ENCODE data around the gene NOTCH3.

Gene NOTCH3

DNA sequence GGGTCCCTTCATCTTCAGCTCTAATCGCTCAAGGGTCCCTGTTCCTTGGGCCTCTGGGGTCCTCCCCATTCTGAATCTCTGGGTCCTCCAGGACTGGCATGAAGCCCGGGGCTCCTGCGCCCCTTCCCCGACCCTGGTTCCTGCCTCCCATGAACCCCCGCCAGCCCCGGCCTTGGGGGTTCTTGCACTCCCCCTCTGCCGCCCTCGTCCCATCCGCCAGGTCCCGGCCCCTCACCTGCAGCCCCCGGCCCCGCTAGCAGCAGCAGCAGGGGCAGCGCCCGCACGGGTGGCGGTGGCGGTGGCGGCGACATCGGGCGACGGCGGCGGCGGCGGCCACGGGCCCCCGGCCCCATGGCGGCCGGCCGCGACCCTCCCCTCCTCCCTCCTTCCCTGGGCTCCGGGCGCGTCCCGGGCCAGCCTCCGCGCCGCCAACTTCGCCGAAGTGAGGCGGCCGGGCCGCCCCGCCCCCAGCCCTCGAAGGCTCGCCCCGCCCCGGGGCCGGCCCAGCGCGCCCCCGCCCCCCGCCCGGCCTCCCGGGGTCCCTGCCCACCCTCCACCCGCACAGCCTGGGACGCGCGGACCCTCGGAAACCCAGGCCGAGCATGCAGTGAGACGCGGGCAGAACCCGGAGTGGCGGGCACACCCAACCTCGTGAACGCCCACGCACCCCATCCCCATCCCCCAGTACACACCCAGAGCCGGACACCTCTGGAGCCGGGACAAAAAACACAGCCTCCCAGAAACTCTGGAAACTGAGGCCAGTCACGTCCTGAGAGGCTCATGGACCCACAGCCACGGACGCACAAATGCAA lies at the start of gene NOTCH3:
Gene NOTCH3 (minus strand): TSS at position 443 of the 812 bp plus-strand sequence. CDS start 90 bp downstream, at position 353.
- in situ Hi-C loops (cut with HindIII; ENCODE audit: low sequenced_read_pairs): no loop called here

DNA sequence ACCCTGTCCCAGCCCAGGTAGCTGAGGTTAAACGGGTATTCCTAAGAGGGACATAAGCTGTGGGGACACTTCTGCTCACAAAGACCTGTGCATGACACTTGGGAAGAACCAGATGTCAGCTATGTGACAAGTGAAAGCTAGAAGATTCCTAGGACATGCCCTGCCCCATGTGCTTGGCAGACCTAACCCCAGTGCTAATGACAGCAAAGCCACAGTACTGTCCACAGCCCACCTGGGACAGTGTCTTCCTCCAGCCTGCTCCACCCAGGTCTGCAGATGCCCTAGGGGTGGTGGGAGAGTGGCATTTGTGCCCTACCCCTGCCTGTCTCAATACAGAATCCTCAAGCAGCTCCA lies 49.8 kb upstream of the NOTCH3 start:
- in situ Hi-C loops (cut with HindIII; ENCODE audit: low sequenced_read_pairs): no loop called here

DNA sequence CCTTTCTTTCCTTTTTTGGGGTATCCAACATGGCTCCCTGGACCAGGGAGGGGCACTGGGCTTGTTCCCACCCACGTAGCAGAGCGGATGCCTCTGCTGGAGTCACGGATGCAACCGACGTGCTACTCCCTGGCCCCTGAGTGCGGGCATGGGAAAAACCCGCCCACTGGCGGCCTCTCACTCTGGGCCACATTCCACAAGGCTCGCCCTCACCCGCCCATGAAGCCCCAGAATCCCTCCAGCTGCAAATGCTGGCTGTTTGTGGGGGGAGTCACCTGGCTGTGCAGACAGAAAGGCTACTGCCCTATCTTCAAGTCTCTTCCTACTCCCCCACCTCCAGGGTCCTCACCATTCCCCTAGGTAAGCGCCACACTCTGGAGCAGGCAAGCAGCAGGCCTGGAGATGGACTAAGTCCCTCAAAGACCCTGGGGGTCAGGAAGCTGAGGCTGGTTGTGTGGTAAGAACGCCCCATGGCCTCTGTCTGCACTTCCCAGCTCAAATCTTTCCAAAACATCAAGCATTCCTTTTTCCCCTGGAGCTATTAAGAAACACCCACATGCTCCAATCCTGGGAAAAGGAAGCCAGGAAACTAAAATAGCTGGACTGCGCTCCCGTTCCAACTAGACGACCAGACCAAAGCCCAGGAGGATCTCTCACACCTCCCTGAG lies 49.3 kb upstream of the NOTCH3 start:
- in situ Hi-C loops (cut with HindIII; ENCODE audit: low sequenced_read_pairs): no loop called here

DNA sequence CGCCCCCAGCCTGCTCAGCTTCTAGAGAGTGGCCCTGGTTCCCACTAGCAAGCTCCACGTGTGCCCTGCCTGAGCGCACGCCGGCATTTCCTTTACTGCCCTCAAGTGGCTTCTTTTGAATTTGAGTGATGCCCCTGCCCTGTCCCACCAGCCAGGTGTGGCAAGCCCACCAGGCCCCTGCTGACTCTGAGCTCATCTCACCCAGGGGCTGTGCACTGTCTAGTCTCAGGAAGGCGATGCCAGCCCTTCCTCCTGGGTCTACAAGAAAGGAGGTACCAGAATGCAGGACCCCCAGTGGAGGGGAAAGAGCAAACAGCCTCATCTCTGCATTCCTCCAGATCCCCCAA lies 48.7 kb upstream of the NOTCH3 start:
- in situ Hi-C loops (cut with HindIII; ENCODE audit: low sequenced_read_pairs): no loop called here

DNA sequence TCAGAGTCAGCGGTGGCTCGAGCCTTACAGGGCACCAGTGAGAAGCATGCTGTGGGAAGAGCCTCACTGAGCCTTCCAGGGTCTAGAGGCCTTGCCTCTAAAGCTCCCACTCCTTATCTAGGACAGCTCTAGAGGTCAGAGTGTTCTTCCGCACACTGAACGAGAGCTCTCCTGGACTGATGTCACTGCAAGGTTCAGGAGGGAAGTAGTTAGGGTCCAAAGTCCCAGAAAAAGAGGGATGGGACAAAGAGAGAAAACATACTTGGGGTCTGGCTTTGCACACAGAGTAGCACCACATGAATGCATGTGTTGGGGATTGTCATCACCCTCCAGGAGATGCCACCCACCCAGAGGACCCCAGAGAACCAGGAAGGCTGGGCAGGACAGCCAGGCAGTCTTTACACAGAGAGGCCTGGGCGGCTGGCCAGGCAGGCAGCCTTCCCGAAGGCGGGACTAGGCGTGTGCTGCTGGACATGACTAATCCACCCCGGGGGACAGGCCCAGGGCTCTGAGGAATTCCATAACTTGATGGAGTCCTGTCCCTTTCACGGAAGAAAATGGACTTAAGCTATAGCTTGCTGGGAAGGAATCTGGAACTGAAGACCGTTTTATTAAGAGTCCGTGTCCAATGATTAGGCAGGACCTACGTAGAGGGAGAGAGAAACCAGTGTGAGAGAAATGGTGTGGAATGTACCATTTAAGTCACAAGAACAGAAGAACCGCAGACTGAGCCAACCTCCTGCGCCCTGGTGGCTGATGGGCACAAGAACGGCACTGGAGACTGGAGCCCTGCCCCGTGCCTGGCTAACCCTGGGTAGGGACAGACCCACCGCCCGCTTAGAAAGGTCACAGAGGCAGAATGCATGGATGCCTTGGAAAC lies 48.1 kb upstream of the NOTCH3 start:
- in situ Hi-C loops (cut with HindIII; ENCODE audit: low sequenced_read_pairs): no loop called here

DNA sequence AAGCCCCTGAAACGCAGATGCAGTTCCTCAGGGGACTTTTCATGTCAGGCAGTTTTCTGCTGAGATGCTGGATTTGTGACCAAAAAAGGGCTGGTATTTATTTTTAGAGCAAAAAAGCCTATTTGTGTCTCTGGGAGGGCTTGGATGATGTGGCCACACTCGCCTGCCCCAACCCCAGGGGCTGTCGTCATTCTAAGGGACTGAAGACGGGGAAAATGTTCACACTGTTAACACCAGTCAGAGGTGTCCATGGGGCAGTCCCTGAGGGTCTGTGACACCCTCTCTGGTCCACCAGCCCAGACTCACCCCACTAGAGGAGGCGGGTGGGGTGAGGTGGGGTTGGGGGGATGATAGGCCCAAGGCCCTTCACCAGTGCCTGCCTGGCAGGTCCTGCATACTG lies 47.3 kb upstream of the NOTCH3 start:
- in situ Hi-C loops (cut with HindIII; ENCODE audit: low sequenced_read_pairs): no loop called here

DNA sequence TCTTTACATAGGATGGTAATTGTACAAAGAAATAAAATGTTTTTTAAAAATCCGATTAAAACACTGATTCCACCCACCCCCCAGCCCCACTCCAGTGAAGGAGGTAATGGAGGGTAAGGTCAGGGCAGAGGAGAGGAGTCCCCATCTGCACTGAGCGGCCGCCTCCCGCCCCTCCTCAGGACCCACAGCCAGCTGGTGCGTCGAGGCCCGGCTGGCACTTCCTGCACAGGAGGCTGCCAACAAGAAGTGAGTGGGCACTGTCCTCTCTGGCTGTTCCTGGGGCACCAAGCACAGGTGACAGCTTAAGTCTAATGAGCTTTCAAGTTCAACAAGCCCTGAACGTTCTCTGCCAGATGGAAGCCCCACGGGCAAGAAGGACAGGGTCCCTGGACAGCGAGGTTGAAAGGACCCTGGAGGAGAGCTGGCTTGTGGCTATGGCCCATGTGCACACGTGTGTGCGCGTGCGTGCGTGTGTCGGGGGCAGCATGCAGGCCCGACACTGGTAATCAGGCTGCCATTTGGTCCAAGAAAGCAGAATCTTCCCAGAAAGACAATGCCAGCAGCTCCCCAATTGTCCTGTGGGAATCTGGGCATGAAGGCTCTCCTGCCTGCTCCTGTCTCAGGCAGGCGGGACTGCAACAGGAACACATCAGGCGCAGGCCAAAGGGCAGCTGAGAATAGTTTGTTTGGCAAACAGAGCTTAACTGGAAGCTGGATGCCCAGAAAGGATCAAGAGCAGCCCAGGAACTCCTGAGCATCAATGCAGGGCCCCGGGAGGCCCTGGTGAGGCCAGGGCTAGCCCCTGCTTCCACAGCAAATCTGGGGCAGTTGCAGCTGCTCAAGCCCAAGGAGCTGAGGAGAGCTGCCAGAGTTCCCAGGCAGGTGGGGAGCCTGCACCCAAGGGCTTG lies 46.6 kb upstream of the NOTCH3 start:
- in situ Hi-C loops (cut with HindIII; ENCODE audit: low sequenced_read_pairs): no loop called here

DNA sequence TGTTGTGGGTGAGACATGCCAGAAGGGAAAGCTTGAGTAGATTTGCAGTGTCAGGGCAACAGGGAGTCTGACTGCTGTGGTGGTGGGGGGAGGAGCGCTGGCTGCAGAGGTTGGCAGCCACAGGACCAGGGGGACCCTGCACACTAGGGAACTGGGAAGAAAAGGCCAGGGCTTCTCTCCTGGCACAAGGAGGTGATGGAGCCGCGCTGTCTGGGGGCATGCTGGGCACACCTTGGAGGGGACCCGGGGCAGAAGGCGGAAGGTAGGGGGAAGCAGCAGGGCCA lies 45.3 kb upstream of the NOTCH3 start:
- in situ Hi-C loops (cut with HindIII; ENCODE audit: low sequenced_read_pairs): no loop called here

DNA sequence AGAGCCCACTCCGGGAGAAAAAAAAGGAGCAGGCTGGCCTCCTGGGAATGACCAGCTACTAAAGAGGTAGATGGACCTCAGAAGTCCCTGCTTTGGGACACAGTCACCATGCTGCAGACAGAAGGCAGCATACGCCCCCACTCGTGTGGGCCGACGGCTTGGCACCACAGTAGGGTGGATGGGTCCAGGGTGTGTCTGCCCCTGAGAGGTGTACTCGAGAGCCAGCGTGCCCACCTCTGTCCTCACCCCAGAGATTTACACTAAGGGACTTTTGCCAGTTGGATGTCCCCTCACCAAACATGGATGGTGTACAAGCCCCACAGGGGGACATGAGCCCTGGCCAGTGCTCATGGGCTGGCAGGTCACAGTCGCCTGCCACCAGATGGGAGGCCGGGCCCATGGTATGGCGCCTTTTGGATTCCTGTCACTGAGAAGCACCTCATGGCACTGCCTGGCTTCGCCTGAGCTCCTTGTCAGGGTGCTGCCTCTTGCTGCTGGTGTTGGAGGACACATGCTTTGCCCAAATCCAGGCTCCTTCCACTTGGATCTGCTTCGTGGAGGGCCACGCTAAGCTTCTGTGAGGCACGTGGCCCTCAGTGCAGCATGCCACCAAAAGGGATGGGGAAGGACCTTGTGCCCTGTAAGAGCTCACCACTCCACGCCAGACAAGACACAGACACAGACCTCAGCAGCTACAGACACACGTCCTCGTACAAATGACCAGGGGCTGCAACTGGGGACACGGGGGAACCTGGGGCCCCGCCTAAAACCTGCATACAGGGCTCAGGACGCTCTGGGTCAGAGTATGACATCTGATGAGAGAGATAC lies 44.8 kb upstream of the NOTCH3 start:
- in situ Hi-C loops (cut with HindIII; ENCODE audit: low sequenced_read_pairs): no loop called here

DNA sequence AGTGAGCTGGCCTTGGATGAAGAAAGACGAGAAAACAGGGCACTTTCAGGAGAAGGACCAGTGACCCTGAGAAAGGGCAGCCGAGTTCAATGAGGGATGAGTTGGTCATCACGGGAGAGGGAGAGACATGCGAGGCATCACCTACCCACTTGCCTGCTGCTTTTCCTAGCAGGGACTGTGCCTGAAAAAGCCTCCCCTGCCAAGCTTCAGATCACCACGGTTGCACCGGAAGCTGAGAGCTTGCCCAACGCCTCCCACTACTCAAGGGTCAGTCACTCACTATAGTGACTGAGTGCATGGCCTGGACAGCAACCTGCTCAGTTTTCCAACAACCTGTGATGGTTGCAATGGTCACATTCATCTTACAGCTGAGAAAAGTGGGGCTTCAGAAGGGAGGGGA lies 44.0 kb upstream of the NOTCH3 start:
- in situ Hi-C loops (cut with HindIII; ENCODE audit: low sequenced_read_pairs): no loop called here

DNA sequence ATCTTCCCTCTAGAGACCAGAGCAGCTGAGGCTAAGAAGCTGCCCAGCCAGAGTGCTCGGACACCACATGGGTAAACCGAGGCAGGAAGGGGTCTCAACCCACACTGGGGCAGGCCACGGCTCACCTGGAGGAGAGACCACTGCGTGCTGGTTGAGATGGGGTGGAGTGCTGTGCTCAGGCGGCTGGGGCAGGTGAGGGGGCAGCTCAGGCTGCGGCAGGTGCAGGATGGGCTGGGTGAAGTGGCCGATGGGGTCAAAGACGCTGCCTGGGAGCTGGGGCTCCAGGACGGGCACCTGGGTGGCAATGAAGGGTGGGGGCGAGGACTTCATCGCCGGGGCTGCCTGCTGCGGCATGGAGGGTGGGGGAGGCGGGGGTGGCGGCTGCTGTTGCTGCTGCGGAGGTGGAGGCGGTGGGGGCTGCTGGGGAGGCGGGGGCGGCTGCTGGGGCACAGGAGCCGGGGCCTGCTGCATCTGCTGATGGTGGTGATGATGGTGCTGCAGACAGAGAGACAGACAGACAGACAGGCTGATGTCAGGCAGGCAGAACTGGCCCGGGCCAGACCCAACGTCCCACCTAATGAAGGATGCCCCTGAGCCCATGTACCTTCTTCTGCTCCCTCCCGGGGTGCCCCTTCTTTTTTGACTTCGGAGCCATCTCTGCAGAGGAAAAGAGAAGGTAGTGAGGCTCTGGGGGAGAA lies 43.5 kb upstream of the NOTCH3 start:
- in situ Hi-C loops (cut with HindIII; ENCODE audit: low sequenced_read_pairs): no loop called here

DNA sequence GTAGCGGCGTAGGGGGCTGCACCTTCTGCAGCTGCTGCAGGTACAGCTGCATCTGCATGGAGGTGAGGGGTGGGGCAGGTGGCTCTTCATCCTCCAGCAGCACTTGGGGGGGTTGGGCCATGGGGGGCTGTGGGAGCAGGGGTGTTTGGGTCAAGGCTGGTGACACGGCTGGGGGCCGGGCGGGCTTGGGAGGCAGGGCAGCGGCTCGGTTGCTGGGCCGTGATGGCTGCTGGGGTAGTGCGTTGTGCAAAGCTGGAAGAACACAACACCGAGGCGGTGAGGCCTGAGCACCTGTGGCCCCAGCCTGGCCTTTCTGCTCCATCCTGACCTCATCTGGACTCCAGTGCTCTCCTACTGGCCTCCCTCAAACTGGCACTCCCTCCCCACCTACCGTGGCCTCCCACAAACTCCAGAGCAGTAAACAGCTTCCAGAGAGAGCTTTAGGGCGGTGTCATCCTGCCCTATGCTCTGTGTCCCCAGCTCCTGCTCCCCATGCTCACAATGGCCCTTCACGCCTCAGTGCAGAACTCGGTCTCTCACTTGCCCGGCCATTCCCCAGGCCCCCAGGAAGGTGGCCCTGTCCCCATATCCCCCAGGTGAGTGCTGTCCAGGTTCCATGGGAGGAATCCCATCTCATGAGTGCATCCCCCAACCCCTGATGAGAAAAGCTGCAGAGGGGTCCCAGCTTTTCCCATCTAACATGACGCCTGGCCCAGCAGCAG lies 42.6 kb upstream of the NOTCH3 start:
- in situ Hi-C loops (cut with HindIII; ENCODE audit: low sequenced_read_pairs): no loop called here

DNA sequence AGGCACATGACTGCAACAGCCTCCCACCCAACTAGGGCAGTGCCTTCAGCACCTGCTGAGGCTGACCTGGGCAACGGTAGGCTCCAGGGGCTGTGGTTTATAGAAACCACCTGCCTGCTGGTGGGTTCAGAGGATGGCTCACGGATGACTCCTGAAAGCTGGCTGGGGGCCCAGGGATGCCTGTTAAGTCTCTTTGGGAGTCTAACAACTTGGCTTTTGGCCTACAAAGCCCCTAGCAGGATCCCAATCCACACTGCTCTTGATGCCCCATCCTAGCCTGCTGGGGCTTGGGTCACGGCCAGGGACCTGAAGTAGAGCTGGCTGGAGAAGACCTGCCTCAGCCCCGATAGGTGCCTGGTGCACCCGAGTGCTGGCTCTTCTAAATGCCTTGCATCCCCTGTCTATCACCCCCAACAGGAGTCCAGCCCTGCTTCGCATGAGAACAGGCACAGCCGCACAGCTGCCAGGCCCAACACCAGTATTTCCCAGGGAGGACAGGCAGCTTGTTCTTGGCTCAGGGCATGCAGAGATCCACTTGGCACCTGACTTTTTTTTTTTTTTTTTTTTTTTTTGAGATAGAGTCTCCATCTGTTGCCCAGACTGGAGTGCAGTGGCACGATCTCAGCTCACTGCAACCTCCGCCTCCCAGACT lies 40.6 kb upstream of the NOTCH3 start:
- in situ Hi-C loops (cut with HindIII; ENCODE audit: low sequenced_read_pairs): no loop called here

DNA sequence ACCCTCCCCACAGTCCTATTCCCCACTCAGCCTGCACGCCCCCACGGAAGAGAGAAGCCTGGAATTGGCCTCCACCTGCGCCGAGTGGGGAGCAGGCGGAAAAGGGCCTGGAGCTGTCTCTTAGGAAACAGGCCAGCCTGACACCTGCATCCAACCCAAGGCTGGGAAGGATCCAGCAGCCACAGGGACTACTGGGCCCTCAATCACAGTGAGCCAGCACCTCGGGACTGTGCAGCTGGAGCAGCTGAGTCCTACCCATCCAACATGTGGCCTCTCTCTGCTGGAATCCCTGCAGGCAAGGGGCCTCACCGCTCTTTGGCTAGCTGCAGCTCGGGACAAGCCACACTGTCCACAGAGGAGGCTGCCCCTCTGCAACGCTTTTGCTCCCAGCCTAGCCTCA lies 39.7 kb upstream of the NOTCH3 start:
- in situ Hi-C loops (cut with HindIII; ENCODE audit: low sequenced_read_pairs): no loop called here

DNA sequence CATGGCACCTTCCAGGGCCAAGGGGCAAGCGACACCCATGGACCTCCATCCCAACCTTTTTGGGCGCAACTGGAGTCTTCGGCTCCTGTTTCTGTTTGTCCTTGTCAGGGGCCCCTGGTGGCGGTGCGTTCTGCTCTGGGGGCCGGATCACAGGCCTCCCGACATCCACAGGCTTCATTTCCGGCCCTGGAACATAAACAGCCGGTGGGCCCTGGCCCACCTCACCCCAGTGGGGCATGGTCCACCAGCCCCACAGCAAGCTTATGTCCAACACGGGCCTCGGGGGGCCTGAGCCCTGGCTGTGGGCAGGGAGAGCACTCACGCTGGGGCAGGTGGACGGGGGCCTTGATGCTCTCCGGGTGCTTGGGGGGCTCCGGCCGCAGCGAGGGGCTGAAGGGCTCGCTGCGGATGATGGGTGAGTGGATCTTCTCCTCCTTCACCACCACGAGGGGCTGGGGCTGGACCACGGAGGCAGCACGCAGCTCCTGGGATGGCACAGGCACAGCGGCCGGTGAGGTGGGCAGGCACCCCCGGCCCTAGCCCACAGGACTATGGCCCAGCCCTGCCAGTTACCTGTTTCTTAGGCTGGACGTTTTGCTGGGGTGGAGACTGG lies 38.6 kb upstream of the NOTCH3 start:
- in situ Hi-C loops (cut with HindIII; ENCODE audit: low sequenced_read_pairs): no loop called here

DNA sequence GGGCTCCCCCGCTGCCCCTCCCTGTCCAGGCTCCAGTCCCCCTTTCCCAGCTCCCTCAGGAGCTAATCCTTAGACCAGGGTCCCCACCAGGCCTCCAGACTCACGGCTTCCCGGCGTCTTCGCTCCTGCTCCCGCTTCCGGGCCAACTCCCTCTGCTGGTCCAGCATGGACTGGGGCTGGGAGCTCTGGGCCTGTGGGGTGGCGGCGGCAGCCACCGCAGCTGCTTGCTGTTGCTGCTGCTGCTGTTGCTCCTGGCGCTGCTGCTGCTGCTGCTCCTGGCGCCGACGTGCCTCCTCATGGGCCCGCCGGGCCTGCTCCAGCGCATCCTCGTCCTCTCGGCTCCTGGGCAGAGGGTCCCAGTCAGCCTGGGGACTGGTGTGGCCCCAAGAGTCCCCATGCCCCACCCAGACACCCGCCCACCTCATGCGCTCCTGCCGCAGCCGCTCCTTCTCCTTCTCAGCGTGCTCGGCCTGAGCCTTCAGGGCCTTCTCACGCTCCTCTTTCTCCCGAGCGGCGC lies 37.9 kb upstream of the NOTCH3 start:
- in situ Hi-C loops (cut with HindIII; ENCODE audit: low sequenced_read_pairs): no loop called here

DNA sequence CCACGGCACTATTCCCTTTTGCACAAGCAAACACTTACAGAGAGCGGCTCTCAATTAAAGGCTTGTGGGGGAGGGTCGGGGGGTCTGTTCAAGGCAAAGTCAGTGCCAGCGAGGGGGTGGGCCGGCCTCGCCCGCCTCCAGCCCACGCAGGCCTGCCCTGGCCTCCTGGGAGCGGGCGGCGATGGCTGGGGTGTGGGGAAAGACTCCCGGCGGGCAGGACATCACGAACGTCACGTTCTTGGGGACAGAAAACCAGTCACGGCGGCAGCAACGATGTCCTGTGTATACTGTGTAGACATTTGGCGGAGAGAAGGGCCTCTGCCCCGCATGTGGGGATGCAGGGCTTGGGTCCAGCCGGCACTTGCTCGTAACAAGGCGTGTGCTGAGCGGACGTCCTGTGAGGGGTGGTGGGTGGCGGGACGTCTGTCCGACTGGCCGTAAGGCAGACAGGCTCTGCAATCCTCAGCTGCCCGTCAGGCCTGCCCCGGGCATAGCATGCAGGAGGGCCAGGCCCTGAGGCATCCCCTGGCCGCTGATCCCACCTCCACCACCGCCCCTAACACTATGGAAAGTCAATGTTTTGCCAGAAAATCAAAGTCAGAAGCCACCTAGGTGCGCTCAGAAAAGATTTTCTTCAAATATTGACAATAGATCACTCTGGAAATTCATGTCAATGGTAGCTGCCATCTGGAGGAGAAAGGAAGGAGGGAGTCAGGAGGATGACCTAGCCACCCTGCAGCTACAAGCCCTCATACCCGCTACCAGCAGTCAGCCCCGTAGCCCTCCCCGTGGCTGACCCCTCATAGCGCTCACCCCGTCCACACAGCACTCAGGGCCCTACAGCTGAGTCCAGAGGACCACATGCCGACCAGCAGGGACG lies 37.2 kb upstream of the NOTCH3 start:
- in situ Hi-C loops (cut with HindIII; ENCODE audit: low sequenced_read_pairs): no loop called here
